Osteoblast (primary cell): ENCODE results near the gene ZIC4. TPM values are rescaled to one million over a fixed set of nuclear protein-coding genes. Genes with fewer than 3 reads are reported as not detected.

Experiments used
- DNase-seq: peaks from one replicate; pipeline ENCODE4 v3.0.0; 2011; ENCODE audit warnings: low spot score, mixed read lengths; ENCODE audit not compliant: insufficient read length; ENCODE audit errors: missing footprints
- H2AFZ ChIP-seq: 2 replicates; pipeline ENCODE4 v1.6.0; 2011; ENCODE audit warnings: mild to moderate bottlenecking, low read length
- H3K27ac ChIP-seq: 2 replicates; pipeline ENCODE4 v1.5.1; 2011; ENCODE audit warnings: mild to moderate bottlenecking, low read depth, low read length, moderate library complexity
- H3K27me3 ChIP-seq: 2 replicates; pipeline ENCODE4 v1.6.0; 2012; ENCODE audit warnings: mild to moderate bottlenecking, control low read depth, inconsistent platforms, low read length, moderate library complexity; ENCODE audit not compliant: insufficient read depth
- H3K36me3 ChIP-seq: 2 replicates; pipeline ENCODE4 v1.5.1; 2011; ENCODE audit warnings: mild to moderate bottlenecking, low read length, control low read depth, moderate library complexity; ENCODE audit not compliant: insufficient read depth
- H3K4me1 ChIP-seq: 2 replicates; pipeline ENCODE4 v1.5.1; 2011; ENCODE audit warnings: mild to moderate bottlenecking, low read length, control low read depth, moderate library complexity; ENCODE audit not compliant: insufficient read depth
- H3K4me2 ChIP-seq: 2 replicates; pipeline ENCODE4 v1.6.0; 2011; ENCODE audit warnings: mild to moderate bottlenecking, low read length; ENCODE audit not compliant: insufficient read depth
- H3K4me3 ChIP-seq: fragments of 200-600 bp; sonication (generic); 3 replicates; pipeline ENCODE4 v1.5.1; 2012; ENCODE audit warnings: mild to moderate bottlenecking, low read length, inconsistent platforms; ENCODE audit not compliant: insufficient read depth
- H3K79me2 ChIP-seq: 2 replicates; pipeline ENCODE4 v1.6.0; 2012; ENCODE audit warnings: mild to moderate bottlenecking, low read length, control low read depth, inconsistent platforms; ENCODE audit not compliant: insufficient read depth
- H3K9me3 ChIP-seq: 2 replicates; pipeline ENCODE4 v1.5.1; 2011; ENCODE audit warnings: low read depth, low read length, control low read depth
- H4K20me1 ChIP-seq: 2 replicates; pipeline ENCODE4 v1.6.0; 2012; ENCODE audit warnings: mild to moderate bottlenecking, low read length, control low read depth; ENCODE audit not compliant: insufficient read depth
- CTCF ChIP-seq: IDR thresholded peaks from 2 replicates; pipeline ENCODE4 v1.5.1; 2011; ENCODE audit warnings: mild to moderate bottlenecking, low read depth, low read length, moderate library complexity; ENCODE audit errors: extremely low read depth
- total RNA-seq: library from RNA; depleted of rRNA; stranded (reverse); fragments of >200 nt; gene quantifications from 2 replicates; pipeline ENCODE4 v1.2.3, GENCODE V29; 2012

Gene ZIC4
- total RNA-seq, 1 donor, result 0.72 TPM

GRCh38 chr3:147359177-147360050 is 46.9 kb downstream of the ZIC4 start:
- Histone ChIP-seq H3K79me2 (no peaks in the 10 kb centered on the region), H3K27ac (no peak overlapping the region), H3K4me3 (no peak overlapping the region), H3K36me3 (no peaks in the 10 kb centered on the region), H3K9me3 (no peaks in the 10 kb centered on the region), H4K20me1 (no peaks in the 10 kb centered on the region), H3K27me3 (peaks cover 95% of the 10 kb centered on the region), H3K4me2 (no peak overlapping the region), H2AFZ (no peak overlapping the region), H3K4me1 (no peaks in the 10 kb centered on the region)
- no peak for TF ChIP-seq CTCF
- no peak for DNase-seq

GRCh38 chr3:147358144-147358992 is 48.0 kb downstream of the ZIC4 start:
- peak; percentile 73 for DNase-seq
- Histone ChIP-seq H3K79me2 (no peaks in the 10 kb centered on the region), H3K4me3 (no peak overlapping the region), H3K27me3 (peaks cover 96% of the 10 kb centered on the region), H3K4me2 (no peak overlapping the region), H3K9me3 (no peaks in the 10 kb centered on the region), H3K27ac (no peak overlapping the region), H2AFZ (no peak overlapping the region), H3K36me3 (no peaks in the 10 kb centered on the region), H3K4me1 (no peaks in the 10 kb centered on the region), H4K20me1 (no peaks in the 10 kb centered on the region)
- no peak for TF ChIP-seq CTCF

- no peaks in the 10 kb centered on the region for H3K79me2 ChIP-seq
- no peak overlapping the region for H3K27ac ChIP-seq
- TF ChIP-seq CTCF, result peak; percentile 11
- H3K36me3 ChIP-seq, result no peaks in the 10 kb centered on the region
- no peak overlapping the region for H3K4me2 ChIP-seq
- H3K4me1 ChIP-seq, result no peaks in the 10 kb centered on the region
- peaks cover 99% of the 10 kb centered on the region for H3K27me3 ChIP-seq
- no peak overlapping the region for H2AFZ ChIP-seq
- no peaks in the 10 kb centered on the region for H4K20me1 ChIP-seq
- no peak for DNase-seq
- no peak overlapping the region for H3K4me3 ChIP-seq
- no peaks in the 10 kb centered on the region for H3K9me3 ChIP-seq
These were observed 49.1 kb downstream of the ZIC4 start for GRCh38 chr3:147356909-147357900.
